HepG2 (cell line): Measurements from ENCODE around the gene EPHA6. TPM values are rescaled to one million over a fixed set of nuclear protein-coding genes. Genes with fewer than 3 reads are reported as not detected.

ENCODE experiments used
- ATAC-seq: fragments of 200-7000 bp; cut with Tn5 transposase; 3 replicates; pipeline ENCODE4 v1.9.1; 2020; ENCODE audit warnings: mild to moderate bottlenecking, moderate library complexity
- BruUV-seq: library from RNA; stranded (reverse); fragments of 400-500 nt; replicated peaks from 2 replicates; lab custom pipeline; 2021; lab: Mats Ljungman, UMichigan
- CTCF ChIA-PET: fragments of 300-600 bp; formaldehyde crosslinking; extraction: SDS; loops from one replicate; lab custom pipeline; 2021; ENCODE audit warnings: low total read pairs, inconsistent platforms, low intra/inter-chr PET ratio; lab: Yijun Ruan, JAX
- POLR2A ChIA-PET: fragments of 350-600 bp; sonication (Branson Sonifier 250); formaldehyde crosslinking; loops from one replicate; lab custom pipeline; 2020; ENCODE audit warnings: antibody characterized with exemption, inconsistent platforms; lab: Yijun Ruan, JAX
- DNase-seq: peaks from one replicate; pipeline ENCODE4 v3.0.0-alpha.2; 2015; ENCODE audit warnings: low spot score
- FAIRE-seq: peaks from 3 replicates; lab custom pipeline; 2011; peaks lifted over from hg19 to GRCh38; lab: Jason Lieb, UNC
- H2AFZ ChIP-seq: one replicate; pipeline ENCODE4 v1.6.1; 2011; ENCODE audit warnings: low read length, inconsistent platforms
- H3K27ac ChIP-seq: fragments of 300-600 bp; 3 replicates; pipeline ENCODE4 v1.8.0; 2011; ENCODE audit warnings: mixed run types, mild to moderate bottlenecking, mixed read lengths, low read length, inconsistent platforms; ENCODE audit not compliant: insufficient read depth; ENCODE audit errors: extremely low read length
- H3K27me3 ChIP-seq, 2 experiments: fragments of 200-600 bp in 1 of 2; 2 replicates in 1 of 2; 3 replicates in 1 of 2; pipeline versions ENCODE4 v1.6.0 to v1.8.0; 2011; ENCODE audit warnings: low read length in 2 of 2, mild to moderate bottlenecking in 2 of 2, moderate library complexity in 2 of 2, inconsistent platforms in 1 of 2; ENCODE audit not compliant: insufficient read depth in 2 of 2, control insufficient read depth in 1 of 2
- H3K36me3 ChIP-seq, 2 experiments: fragments of 200-600 bp in 1 of 2; replicated peaks in 1 of 2; 2 replicates in 1 of 2; 3 replicates in 1 of 2; pipeline versions ENCODE4 v1.5.1 to v1.8.0; 2011; ENCODE audit warnings: low read length in 2 of 2, inconsistent platforms in 1 of 2; ENCODE audit not compliant: insufficient read depth in 2 of 2, control insufficient read depth in 1 of 2
- H3K4me1 ChIP-seq: 2 replicates; pipeline ENCODE4 v1.5.1; 2012; ENCODE audit warnings: low read length, inconsistent platforms; ENCODE audit not compliant: insufficient read depth
- H3K4me2 ChIP-seq: 2 replicates; pipeline ENCODE4 v1.6.0; 2011; ENCODE audit warnings: low read depth, low read length, inconsistent platforms
- H3K4me3 ChIP-seq, 3 experiments: fragments of 200-600 bp in 1 of 3; sonication (generic), shearing (Covaris generic) in 1 of 3; replicated peaks in 1 of 3; 2 replicates each; pipeline ENCODE4 v1.5.1; 2011 to 2016; ENCODE audit warnings: low read length in 3 of 3, inconsistent platforms in 2 of 3, low read depth in 2 of 3, mild to moderate bottlenecking in 2 of 3, control low read depth in 1 of 3, mixed read lengths in 1 of 3; ENCODE audit not compliant: insufficient read depth in 1 of 3
- H3K79me2 ChIP-seq: one replicate; pipeline ENCODE4 v1.6.1; 2011; ENCODE audit warnings: low read length, inconsistent platforms; ENCODE audit not compliant: insufficient read depth
- H3K9ac ChIP-seq: 2 replicates; pipeline ENCODE4 v1.6.0; 2011; ENCODE audit warnings: mild to moderate bottlenecking, low read depth, low read length, inconsistent platforms; ENCODE audit not compliant: insufficient read depth
- H3K9me3 ChIP-seq: 2 replicates; pipeline ENCODE4 v1.5.1; 2012; ENCODE audit warnings: mild to moderate bottlenecking, low read length
- H4K20me1 ChIP-seq: 2 replicates; pipeline ENCODE4 v1.6.0; 2011; ENCODE audit warnings: inconsistent platforms, mild to moderate bottlenecking, low read length, moderate library complexity; ENCODE audit not compliant: insufficient read depth
- NFE2L2 ChIP-seq: fragments of 150-350 bp; IDR thresholded peaks from 2 replicates; pipeline ENCODE4 v1.6.1; 2014; ENCODE audit warnings: low read length
- POLR2AphosphoS5 ChIP-seq: IDR thresholded peaks from 2 replicates; pipeline ENCODE4 v1.6.1; 2012; ENCODE audit warnings: low read depth, low read length
- PPARG ChIP-seq: conservative IDR thresholded peaks from 2 replicates; pipeline ENCODE4 v1.6.1; 2016; ENCODE audit warnings: missing biosample characterization, missing genetic modification reagents
- SIX1 ChIP-seq: sonication (generic); formaldehyde crosslinking; IDR thresholded peaks from 2 replicates; pipeline ENCODE4 v1.4.0; 2020; ENCODE audit warnings: missing genetic modification reagents, borderline replicate concordance
- SP2 ChIP-seq: sonication (generic); formaldehyde crosslinking; IDR thresholded peaks from 2 replicates; pipeline ENCODE4 v1.5.1; 2020; ENCODE audit warnings: mild to moderate bottlenecking, missing genetic modification reagents
- TEAD3 ChIP-seq: optimal IDR thresholded peaks from 2 replicates; pipeline ENCODE3; 2016; ENCODE audit warnings: borderline replicate concordance
- ZNF720 ChIP-seq: sonication (generic); formaldehyde crosslinking; IDR thresholded peaks from 2 replicates; pipeline ENCODE4 v1.4.0; 2020; ENCODE audit warnings: missing genetic modification reagents
- WGBS: methylation state at CpG from one replicate; pipeline ENCODE4 v1.1.6; 2017; ENCODE audit warnings: low lambda C conversion rate; 5-methylcytosine and 5-hydroxymethylcytosine counted together
- in situ Hi-C: cut with HindIII; loops from 2 replicates; pipeline ENCODE4 v1.10.0; 2017; ENCODE audit warnings: low pct_unique_long_range_greater_than_20kb; ENCODE audit not compliant: extremely low pct_ligation_motif_present
- intact Hi-C: fragments of 100-400 bp; cut with micrococcal nuclease; formaldehyde crosslinking; loops from one replicate; pipeline ENCODE4 v1.10.0; 2022; ENCODE audit not compliant: unreplicated experiment
- polyA plus RNA-seq, 8 experiments: library from polyadenylated mRNA; depleted of rRNA in 3 of 8; stranded (reverse) in 7 of 8; unstranded in 1 of 8; fragments of >200 nt; fragmentation: Illumina TruSeq in 4 of 8; extraction: Trizol in 4 of 8; gene quantifications; 2 replicates each; pipeline versions ENCODE4 v1.2.1 to v1.2.3, GENCODE V29; 2011 to 2016; ENCODE audit warnings: low read depth in 4 of 8, missing spikeins in 1 of 8, mixed read lengths in 1 of 8; ENCODE audit not compliant: insufficient read depth in 1 of 8
- total RNA-seq, 5 experiments: library from RNA; depleted of rRNA; stranded (reverse); fragments of >200 nt; fragmentation: Illumina TruSeq; extraction: Trizol; gene quantifications; 2 replicates each; pipeline ENCODE4 v1.2.3, GENCODE V29; 2016; ENCODE audit warnings: low read depth in 1 of 5
- TF ChIP-seq, protein P1 (sequence below): IDR thresholded peaks from 2 replicates; pipeline ENCODE4 v1.6.1; 2012; ENCODE audit warnings: inconsistent platforms
- TF ChIP-seq, protein P2 (sequence below): sonication (generic); formaldehyde crosslinking; IDR thresholded peaks from 2 replicates; pipeline ENCODE4 v1.4.0; 2020; ENCODE audit warnings: missing genetic modification reagents, borderline replicate concordance
- TF ChIP-seq, protein P3 (sequence below): sonication (generic); formaldehyde crosslinking; IDR thresholded peaks from 2 replicates; pipeline ENCODE4 v1.8.1; 2023; ENCODE audit warnings: mild to moderate bottlenecking, missing genetic modification reagents

EPHA6 gene
- total and polyA plus RNA-seq, 2 of the 13 experiments (the other 11 are each of a cell fraction or from before 2014, with no cell fraction given): not detected

DNA sequence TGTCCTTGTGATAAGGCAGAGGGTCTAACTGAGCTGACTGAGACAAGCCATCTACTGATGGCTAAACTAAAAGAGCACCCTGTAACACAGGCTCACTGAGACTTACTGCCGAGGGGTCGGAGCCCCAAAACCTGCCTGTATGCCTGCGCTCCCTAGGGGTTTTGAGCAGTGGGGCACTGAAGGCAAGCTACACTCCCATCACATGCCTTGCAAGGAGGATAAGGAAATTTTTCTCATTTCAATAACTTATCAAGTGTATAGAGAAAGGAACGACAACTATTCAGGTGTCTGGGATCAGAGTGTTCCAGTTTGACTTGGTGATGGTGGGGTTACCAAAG, 292.2 kb downstream of the EPHA6 start:
- Histone ChIP-seq H3K27me3 (no peaks in the 10 kb centered on the region), H3K4me3 (no peak overlapping the region), H3K4me1 (no peaks in the 10 kb centered on the region), H3K9me3 (no peaks in the 10 kb centered on the region), H3K4me2 (no peak overlapping the region), H3K79me2 (no peaks in the 10 kb centered on the region), H3K9ac (no peak overlapping the region), H3K27ac (no peak overlapping the region), H2AFZ (no peak overlapping the region), H4K20me1 (no peaks in the 10 kb centered on the region), H3K36me3 (no peaks in the 10 kb centered on the region)
- in situ Hi-C loops: no loop called here
- WGBS: 0% methylated on average over 1 of the region's 4 CpGs
- no peak for FAIRE-seq
- POLR2A ChIA-PET: no interaction called here
- no peak for DNase-seq
- intact Hi-C loops: no loop called here
- BruUV-seq: no TSS peak
- CTCF ChIA-PET: no interaction called here
- no peak for ATAC-seq
- TF ChIP-seq SIX1 (CRISPR knock-in tag): no peak
- TF ChIP-seq, protein P1, sequence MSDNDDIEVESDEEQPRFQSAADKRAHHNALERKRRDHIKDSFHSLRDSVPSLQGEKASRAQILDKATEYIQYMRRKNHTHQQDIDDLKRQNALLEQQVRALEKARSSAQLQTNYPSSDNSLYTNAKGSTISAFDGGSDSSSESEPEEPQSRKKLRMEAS: no peak
- no peak for TF ChIP-seq TEAD3 (CRISPR knock-in tag)
- TF ChIP-seq PPARG: no peak
- TF ChIP-seq NFE2L2: no peak
- TF ChIP-seq POLR2AphosphoS5: no peak
- TF ChIP-seq, protein P2, sequence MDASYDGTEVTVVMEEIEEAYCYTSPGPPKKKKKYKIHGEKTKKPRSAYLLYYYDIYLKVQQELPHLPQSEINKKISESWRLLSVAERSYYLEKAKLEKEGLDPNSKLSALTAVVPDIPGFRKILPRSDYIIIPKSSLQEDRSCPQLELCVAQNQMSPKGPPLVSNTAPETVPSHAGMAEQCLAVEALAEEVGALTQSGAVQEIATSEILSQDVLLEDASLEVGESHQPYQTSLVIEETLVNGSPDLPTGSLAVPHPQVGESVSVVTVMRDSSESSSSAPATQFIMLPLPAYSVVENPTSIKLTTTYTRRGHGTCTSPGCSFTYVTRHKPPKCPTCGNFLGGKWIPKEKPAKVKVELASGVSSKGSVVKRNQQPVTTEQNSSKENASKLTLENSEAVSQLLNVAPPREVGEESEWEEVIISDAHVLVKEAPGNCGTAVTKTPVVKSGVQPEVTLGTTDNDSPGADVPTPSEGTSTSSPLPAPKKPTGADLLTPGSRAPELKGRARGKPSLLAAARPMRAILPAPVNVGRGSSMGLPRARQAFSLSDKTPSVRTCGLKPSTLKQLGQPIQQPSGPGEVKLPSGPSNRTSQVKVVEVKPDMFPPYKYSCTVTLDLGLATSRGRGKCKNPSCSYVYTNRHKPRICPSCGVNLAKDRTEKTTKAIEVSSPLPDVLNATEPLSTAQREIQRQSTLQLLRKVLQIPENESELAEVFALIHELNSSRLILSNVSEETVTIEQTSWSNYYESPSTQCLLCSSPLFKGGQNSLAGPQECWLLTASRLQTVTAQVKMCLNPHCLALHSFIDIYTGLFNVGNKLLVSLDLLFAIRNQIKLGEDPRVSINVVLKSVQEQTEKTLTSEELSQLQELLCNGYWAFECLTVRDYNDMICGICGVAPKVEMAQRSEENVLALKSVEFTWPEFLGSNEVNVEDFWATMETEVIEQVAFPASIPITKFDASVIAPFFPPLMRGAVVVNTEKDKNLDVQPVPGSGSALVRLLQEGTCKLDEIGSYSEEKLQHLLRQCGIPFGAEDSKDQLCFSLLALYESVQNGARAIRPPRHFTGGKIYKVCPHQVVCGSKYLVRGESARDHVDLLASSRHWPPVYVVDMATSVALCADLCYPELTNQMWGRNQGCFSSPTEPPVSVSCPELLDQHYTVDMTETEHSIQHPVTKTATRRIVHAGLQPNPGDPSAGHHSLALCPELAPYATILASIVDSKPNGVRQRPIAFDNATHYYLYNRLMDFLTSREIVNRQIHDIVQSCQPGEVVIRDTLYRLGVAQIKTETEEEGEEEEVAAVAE (CRISPR knock-in tag): no peak
- TF ChIP-seq, protein P3, sequence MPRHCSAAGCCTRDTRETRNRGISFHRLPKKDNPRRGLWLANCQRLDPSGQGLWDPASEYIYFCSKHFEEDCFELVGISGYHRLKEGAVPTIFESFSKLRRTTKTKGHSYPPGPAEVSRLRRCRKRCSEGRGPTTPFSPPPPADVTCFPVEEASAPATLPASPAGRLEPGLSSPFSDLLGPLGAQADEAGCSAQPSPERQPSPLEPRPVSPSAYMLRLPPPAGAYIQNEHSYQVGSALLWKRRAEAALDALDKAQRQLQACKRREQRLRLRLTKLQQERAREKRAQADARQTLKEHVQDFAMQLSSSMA: no peak
- no peak for TF ChIP-seq ZNF720 (CRISPR knock-in tag)
- TF ChIP-seq SP2 (CRISPR knock-in tag): no peak
- TF ChIP-seq, all 625 proteins: peak for 0
